AG10803 (cell line): ENCODE measurements around the gene COX7A2.

ENCODE experiments used
- DNase-seq: peaks from one replicate; pipeline ENCODE4 v3.0.0; 2010; ENCODE audit warnings: low read depth
- H3K4me3 ChIP-seq: 2 replicates; pipeline ENCODE4 v1.5.1; 2011; ENCODE audit warnings: mild to moderate bottlenecking, low read length, control low read depth
- CTCF ChIP-seq: conservative IDR thresholded peaks from 2 replicates; pipeline ENCODE4 v1.5.1; 2011; ENCODE audit warnings: mild to moderate bottlenecking, low read length, control low read depth, inconsistent platforms

COX7A2 gene

GRCh38 chr6:75268121-75268987 is 24.8 kb upstream of the COX7A2 start:
- H3K4me3 ChIP-seq, result no peak overlapping the region
- no peak for DNase-seq
- TF ChIP-seq CTCF, result no peak

GRCh38 chr6:75267461-75267860 is 23.9 kb upstream of the COX7A2 start:
- DNase-seq, result no peak
- TF ChIP-seq CTCF, result no peak
- H3K4me3 ChIP-seq, result no peak overlapping the region

GRCh38 chr6:75266716-75267291 is 23.2 kb upstream of the COX7A2 start:
- no peak overlapping the region for H3K4me3 ChIP-seq
- peak; percentile 93 for TF ChIP-seq CTCF
- peak; percentile 62 for DNase-seq

- no peak for DNase-seq
- TF ChIP-seq CTCF, result no peak
- no peak overlapping the region for H3K4me3 ChIP-seq
Measured at GRCh38 chr6:75263401-75263750, 19.8 kb upstream of the COX7A2 start.

GRCh38 chr6:75262716-75263400 is 19.3 kb upstream of the COX7A2 start:
- no peak overlapping the region for H3K4me3 ChIP-seq
- no peak for DNase-seq
- no peak for TF ChIP-seq CTCF

- no peak for DNase-seq
- H3K4me3 ChIP-seq, result no peak overlapping the region
- TF ChIP-seq CTCF, result no peak
Measured at GRCh38 chr6:75261299-75261698, 17.7 kb upstream of the COX7A2 start.
